H1 (cell line): ENCODE measurements around the gene ATP1A3. TPM values are rescaled to one million over a fixed set of nuclear protein-coding genes. Genes with fewer than 3 reads are reported as not detected.

ENCODE experiments used
- CBX5 ChIP-seq: fragments of 300-800, 300-1000 bp; sonication (generic); IDR thresholded peaks from 2 replicates; pipeline ENCODE4 v1.7.1; 2016; ENCODE audit warnings: antibody characterized with exemption, low read length, low read depth
- CBX8 ChIP-seq: fragments of 300-800, 300-1000 bp; sonication (generic); IDR thresholded peaks from 2 replicates; pipeline ENCODE4 v1.7.1; 2016; ENCODE audit warnings: low read depth, low read length, borderline replicate concordance
- CTBP2 ChIP-seq: IDR thresholded peaks from 2 replicates; pipeline ENCODE4 v1.7.0; 2011; ENCODE audit warnings: borderline replicate concordance, mild to moderate bottlenecking, moderate library complexity, mixed read lengths, low read length; ENCODE audit not compliant: insufficient read depth, insufficient read length
- FOSL1 ChIP-seq: IDR thresholded peaks from 2 replicates; pipeline ENCODE4 v1.6.1; 2011; ENCODE audit warnings: mild to moderate bottlenecking, low read depth, low read length, moderate library complexity; ENCODE audit not compliant: insufficient read depth
- HDAC2 ChIP-seq, 2 experiments: fragments of 300-600 bp in 1 of 2; sonication (generic) in 1 of 2; IDR thresholded peaks; 2 replicates each; pipeline ENCODE4 v1.6.1; 2011 to 2012; ENCODE audit warnings: low read depth in 2 of 2, low read length in 2 of 2, mild to moderate bottlenecking in 2 of 2, moderate library complexity in 2 of 2, borderline replicate concordance in 1 of 2, inconsistent platforms in 1 of 2
- KDM4A ChIP-seq: IDR thresholded peaks from one replicate; pipeline ENCODE4 v1.7.1; 2012; ENCODE audit warnings: low read depth, mild to moderate bottlenecking, moderate library complexity, low read length, inconsistent platforms; ENCODE audit not compliant: severe bottlenecking
- SP2 ChIP-seq: IDR thresholded peaks from 2 replicates; pipeline ENCODE4 v1.6.1; 2012; ENCODE audit warnings: mild to moderate bottlenecking, low read length, inconsistent platforms
- TBP ChIP-seq: IDR thresholded peaks from 2 replicates; pipeline ENCODE4 v1.6.1; 2011; ENCODE audit warnings: low read depth, low read length, improper control_type of control experiment
- TEAD4 ChIP-seq: IDR thresholded peaks from 2 replicates; pipeline ENCODE4 v1.6.1; 2012; ENCODE audit warnings: low read depth, low read length, inconsistent platforms, mixed read lengths
- YY1 ChIP-seq: IDR thresholded peaks from 2 replicates; pipeline ENCODE4 v1.6.1; 2011; ENCODE audit warnings: low read depth, mild to moderate bottlenecking, low read length
- polyA plus RNA-seq, 7 experiments: library from polyadenylated mRNA; depleted of rRNA in 3 of 7; stranded (reverse) in 5 of 7; unstranded in 2 of 7; fragments of >200 nt in 5 of 7; fragments of 200-250 nt in 2 of 7; gene quantifications; 1 replicate in 5 of 7; 2 replicates in 1 of 7; 4 replicates in 1 of 7; pipeline versions ENCODE4 v1.2.1 to v1.2.3, GENCODE V29; 2011 to 2013; ENCODE audit warnings: missing spikeins in 2 of 7, mixed read lengths in 2 of 7
- total RNA-seq: library from RNA; stranded (reverse); fragmentation: NEBNext Ultra II Directional; extraction: Animal tissue kit (Norgen Biotek cat#: 25700); gene quantifications from 2 replicates; pipeline ENCODE4 v1.2.1, GENCODE V29; 2021
- TF ChIP-seq, protein P1 (sequence below): IDR thresholded peaks from 2 replicates; pipeline ENCODE4 v1.6.1; 2012; ENCODE audit warnings: inconsistent platforms

The ATP1A3 gene
- total and polyA plus RNA-seq, 2 of the 8 experiments (the other 6 are each of a cell fraction or from before 2014, with no cell fraction given), result 11.1 to 41.2 TPM

DNA sequence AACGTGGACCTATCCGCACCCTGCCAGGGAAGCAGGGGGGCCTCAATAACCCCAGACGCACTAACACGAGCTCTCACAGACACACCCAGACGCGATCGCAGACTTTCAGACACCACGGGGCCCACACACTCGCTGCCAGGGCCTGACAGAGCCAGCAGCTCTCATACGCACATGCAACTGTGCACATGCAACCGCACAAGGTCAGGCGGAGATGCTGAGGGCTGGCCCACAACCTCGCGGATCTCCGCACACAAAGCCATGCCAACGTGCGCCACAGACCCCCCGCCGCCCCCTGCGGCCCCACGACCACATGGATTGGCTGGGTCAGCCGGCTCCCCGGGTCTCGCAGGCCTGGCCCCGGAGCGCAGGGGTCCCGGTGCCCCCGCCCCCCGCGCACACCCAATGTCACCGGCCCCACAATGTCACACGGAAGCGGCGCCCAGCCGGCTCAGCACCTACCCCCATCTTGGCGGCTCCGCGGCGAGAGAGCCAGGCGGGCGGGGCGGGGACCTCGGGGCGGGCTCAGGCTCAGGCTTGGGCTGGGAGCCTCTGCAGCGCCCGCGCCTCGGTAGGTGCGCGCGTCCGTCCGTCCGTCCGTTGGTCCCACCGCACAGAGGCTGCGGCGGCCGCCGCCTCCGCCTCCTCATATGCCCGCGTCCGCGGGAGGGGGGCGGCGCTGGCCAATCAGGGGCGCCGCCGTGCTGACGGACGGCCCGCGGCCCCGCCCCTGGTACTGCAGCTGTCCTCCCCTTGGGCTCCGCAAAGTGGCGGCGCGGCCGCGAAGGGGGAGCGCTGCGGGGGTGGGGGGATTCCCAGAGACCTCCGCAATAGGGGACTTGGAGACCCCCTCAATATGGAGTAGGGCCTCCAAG, at the start of gene ATP1A3 (continued):
- TF ChIP-seq CBX8, result no peak
- TF ChIP-seq SP2, result no peak
- no peak for TF ChIP-seq HDAC2 (IDR thresholded peaks at IDR 0.05; ENCODE audit: borderline replicate concordance in 1 of 2, low read depth in 2 of 2, low read length in 2 of 2)
- TF ChIP-seq TBP, result peak; percentile 61; the same call in 1 of the 2 replicates
- TF ChIP-seq, protein P1, sequence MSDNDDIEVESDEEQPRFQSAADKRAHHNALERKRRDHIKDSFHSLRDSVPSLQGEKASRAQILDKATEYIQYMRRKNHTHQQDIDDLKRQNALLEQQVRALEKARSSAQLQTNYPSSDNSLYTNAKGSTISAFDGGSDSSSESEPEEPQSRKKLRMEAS, result peak; percentile 62
- no peak for TF ChIP-seq CBX5
- TF ChIP-seq CTBP2, result no peak
- no peak for TF ChIP-seq FOSL1
- TF ChIP-seq KDM4A, result peak; percentile 65
- no peak for TF ChIP-seq TEAD4
- TF ChIP-seq YY1, result peak; percentile 6; the same call in 1 of the 2 replicates
